HepG2 (cell line): ENCODE measurements around the gene CFAP70. TPM values are rescaled to one million over a fixed set of nuclear protein-coding genes. Genes with fewer than 3 reads are reported as not detected.
A peak's percentile ranks its signal among the peaks of the same experiment; 100 is the strongest.

ENCODE experiments used
- CENPX ChIP-seq: sonication (generic); formaldehyde crosslinking; IDR thresholded peaks from 2 replicates; pipeline ENCODE4 v1.9.0; 2021; ENCODE audit warnings: mild to moderate bottlenecking, missing genetic modification reagents, moderate library complexity
- FOXK2 ChIP-seq: fragments of 450-650 bp; IDR thresholded peaks from 2 replicates; pipeline ENCODE4 v1.6.1; 2016
- GABPA ChIP-seq, 2 experiments: IDR thresholded peaks; 2 replicates each; pipeline ENCODE4 v1.6.1; 2011 to 2016; ENCODE audit warnings: low read depth in 2 of 2, low read length in 1 of 2, missing biosample characterization in 1 of 2, missing genetic modification characterization in 1 of 2
- JDP2 ChIP-seq: sonication (generic); formaldehyde crosslinking; IDR thresholded peaks from 2 replicates; pipeline ENCODE4 v1.8.1; 2022; ENCODE audit warnings: missing genetic modification reagents, borderline replicate concordance
- MTA1 ChIP-seq: sonication (generic); formaldehyde crosslinking; IDR thresholded peaks from 2 replicates; pipeline ENCODE4 v1.4.0; 2020; ENCODE audit warnings: missing genetic modification reagents, mild to moderate bottlenecking, borderline replicate concordance
- NCOA2 ChIP-seq: sonication (generic); formaldehyde crosslinking; IDR thresholded peaks from 2 replicates; pipeline ENCODE4 v1.8.0; 2022; ENCODE audit warnings: inconsistent platforms
- PAWR ChIP-seq: sonication (generic); formaldehyde crosslinking; IDR thresholded peaks from 2 replicates; pipeline ENCODE4 v1.4.0; 2020; ENCODE audit warnings: missing genetic modification reagents, mild to moderate bottlenecking, borderline replicate concordance
- PPARG ChIP-seq: conservative IDR thresholded peaks from 2 replicates; pipeline ENCODE4 v1.6.1; 2016; ENCODE audit warnings: missing biosample characterization, missing genetic modification reagents
- RBM39 ChIP-seq: fragments of 200-400 bp; formaldehyde crosslinking; IDR thresholded peaks from one replicate; pipeline ENCODE4 v1.6.1; 2018; ENCODE audit warnings: antibody characterized with exemption, mild to moderate bottlenecking, low read depth, low read length; ENCODE audit not compliant: poor library complexity, severe bottlenecking
- ZBTB38 ChIP-seq: sonication (generic); formaldehyde crosslinking; IDR thresholded peaks from 2 replicates; pipeline ENCODE4 v1.5.1; 2020; ENCODE audit warnings: mild to moderate bottlenecking, missing genetic modification reagents
- ZNF124 ChIP-seq: sonication (generic); formaldehyde crosslinking; IDR thresholded peaks from 2 replicates; pipeline ENCODE4 v1.4.0; 2020; ENCODE audit warnings: missing genetic modification reagents
- ZNF296 ChIP-seq: sonication (generic); formaldehyde crosslinking; conservative IDR thresholded peaks from 2 replicates; pipeline ENCODE4 v1.5.0; 2020; ENCODE audit warnings: mild to moderate bottlenecking, missing genetic modification reagents
- ZNF337 ChIP-seq: sonication (generic); formaldehyde crosslinking; IDR thresholded peaks from 2 replicates; pipeline ENCODE4 v1.5.1; 2020; ENCODE audit warnings: missing genetic modification reagents, low read depth, mild to moderate bottlenecking, borderline replicate concordance
- ZSCAN20 ChIP-seq: sonication (generic); formaldehyde crosslinking; IDR thresholded peaks from 2 replicates; pipeline ENCODE4 v1.4.0; 2020; ENCODE audit warnings: missing genetic modification reagents, mild to moderate bottlenecking, borderline replicate concordance
- polyA plus RNA-seq, 8 experiments: library from polyadenylated mRNA; depleted of rRNA in 3 of 8; stranded (reverse) in 7 of 8; unstranded in 1 of 8; fragments of >200 nt; fragmentation: Illumina TruSeq in 4 of 8; extraction: Trizol in 4 of 8; gene quantifications; 2 replicates each; pipeline versions ENCODE4 v1.2.1 to v1.2.3, GENCODE V29; 2011 to 2016; ENCODE audit warnings: low read depth in 4 of 8, missing spikeins in 1 of 8, mixed read lengths in 1 of 8; ENCODE audit not compliant: insufficient read depth in 1 of 8
- total RNA-seq, 5 experiments: library from RNA; depleted of rRNA; stranded (reverse); fragments of >200 nt; fragmentation: Illumina TruSeq; extraction: Trizol; gene quantifications; 2 replicates each; pipeline ENCODE4 v1.2.3, GENCODE V29; 2016; ENCODE audit warnings: low read depth in 1 of 5
- TF ChIP-seq, protein P1 (sequence below): sonication (generic); formaldehyde crosslinking; IDR thresholded peaks from 2 replicates; pipeline ENCODE4 v1.5.1; 2020; ENCODE audit warnings: mild to moderate bottlenecking, missing genetic modification reagents, moderate library complexity
- TF ChIP-seq, protein P2 (sequence below): sonication (generic); formaldehyde crosslinking; IDR thresholded peaks from 2 replicates; pipeline ENCODE4 v1.5.1; 2020; ENCODE audit warnings: mild to moderate bottlenecking, moderate library complexity, missing genetic modification reagents
- TF ChIP-seq, protein P3 (sequence below): fragments of 450-650 bp; IDR thresholded peaks from 2 replicates; pipeline ENCODE4 v1.6.1; 2017
- TF ChIP-seq, protein P4 (sequence below): sonication (generic); formaldehyde crosslinking; conservative IDR thresholded peaks from 2 replicates; pipeline ENCODE4 v1.8.1; 2023; ENCODE audit warnings: missing genetic modification reagents
- TF ChIP-seq, protein P5 (sequence below): sonication (generic); formaldehyde crosslinking; IDR thresholded peaks from 2 replicates; pipeline ENCODE4 v1.4.0; 2020; ENCODE audit warnings: missing genetic modification reagents; ENCODE audit errors: not compliant biosample characterization
- TF ChIP-seq, protein P6 (sequence below): sonication (generic); formaldehyde crosslinking; IDR thresholded peaks from 2 replicates; pipeline ENCODE4 v1.8.0; 2022; ENCODE audit warnings: mild to moderate bottlenecking, missing genetic modification reagents, moderate library complexity

The CFAP70 gene
- total and polyA plus RNA-seq, 2 of the 13 experiments (the other 11 are each of a cell fraction or from before 2014, with no cell fraction given), result 0.27 to 0.38 TPM

DNA sequence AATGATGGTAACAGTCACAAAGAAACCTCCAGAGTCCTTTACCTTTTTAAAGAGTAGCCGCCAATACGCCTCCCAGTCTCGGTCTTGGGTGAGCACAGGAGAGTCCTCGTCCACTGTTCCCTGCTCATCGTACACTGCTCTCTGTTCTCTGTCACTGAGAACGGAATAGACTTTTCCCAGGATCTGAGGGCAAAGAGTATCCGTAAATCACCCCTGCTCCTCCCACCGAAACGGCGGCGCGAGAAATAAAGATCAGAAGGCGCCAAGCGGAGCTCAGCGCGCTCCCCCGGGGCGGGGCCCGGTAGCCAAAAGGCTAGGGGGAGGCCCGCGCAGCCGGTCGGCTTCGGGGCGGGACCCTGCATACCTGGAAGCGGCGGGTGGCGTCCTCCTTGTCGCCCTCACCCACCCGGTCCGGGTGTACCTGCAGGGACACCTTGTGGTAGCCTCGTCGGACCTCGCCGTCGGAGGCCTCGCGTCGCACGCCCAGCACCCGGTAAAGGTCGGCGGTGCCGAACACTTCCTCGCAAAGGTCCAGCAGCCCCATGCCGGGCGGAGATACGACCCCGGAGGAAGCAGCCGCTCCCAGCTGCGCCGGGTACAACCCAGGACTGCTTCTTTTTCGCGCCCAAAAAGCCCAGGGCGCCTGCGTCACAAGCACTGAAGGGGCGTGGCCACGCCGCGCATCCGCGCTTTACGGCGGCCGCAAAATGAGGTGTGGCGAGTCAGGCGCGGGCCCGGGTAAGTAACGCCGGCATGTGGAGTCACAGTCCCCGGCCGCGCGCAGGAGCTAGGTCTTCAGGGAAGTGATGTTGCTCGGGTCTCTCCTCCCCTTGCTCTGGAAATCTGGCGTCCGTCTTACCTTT lies 111.8 kb downstream of the CFAP70 start, which contains the start of gene DNAJC9 (continued):
- TF ChIP-seq, protein P1, sequence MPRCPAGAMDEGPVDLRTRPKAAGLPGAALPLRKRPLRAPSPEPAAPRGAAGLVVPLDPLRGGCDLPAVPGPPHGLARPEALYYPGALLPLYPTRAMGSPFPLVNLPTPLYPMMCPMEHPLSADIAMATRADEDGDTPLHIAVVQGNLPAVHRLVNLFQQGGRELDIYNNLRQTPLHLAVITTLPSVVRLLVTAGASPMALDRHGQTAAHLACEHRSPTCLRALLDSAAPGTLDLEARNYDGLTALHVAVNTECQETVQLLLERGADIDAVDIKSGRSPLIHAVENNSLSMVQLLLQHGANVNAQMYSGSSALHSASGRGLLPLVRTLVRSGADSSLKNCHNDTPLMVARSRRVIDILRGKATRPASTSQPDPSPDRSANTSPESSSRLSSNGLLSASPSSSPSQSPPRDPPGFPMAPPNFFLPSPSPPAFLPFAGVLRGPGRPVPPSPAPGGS, result peak; percentile 90; the same call in 1 of the 2 replicates
- TF ChIP-seq PPARG (CRISPR knock-in tag) (0 out of 2 replicates have a peak, but pooled peaks have one; percentile 33), JDP2 (CRISPR knock-in tag) (no peak), PAWR (CRISPR knock-in tag) (no peak), RBM39 (peak; percentile 74), ZNF296 (CRISPR knock-in tag) (peak; percentile 67; the same call in 1 of the 2 replicates), GABPA (IDR thresholded peaks at IDR 0.05; ENCODE audit: low read depth, low read length) (peak; percentile 22; the same call in 1 of the 2 replicates), GABPA (CRISPR knock-in tag; IDR thresholded peaks at IDR 0.05; ENCODE audit: low read depth) (peak; percentile 79), ZNF337 (CRISPR knock-in tag) (0 out of 2 replicates have a peak, but pooled peaks have one; percentile 35), CENPX (CRISPR knock-in tag) (no peak), MTA1 (peak; percentile 82; the same call in 1 of the 2 replicates), FOXK2 (peak; percentile 59; the same call in 1 of the 2 replicates), ZNF124 (CRISPR knock-in tag) (peak; percentile 71; the same call in 1 of the 2 replicates), ZSCAN20 (CRISPR knock-in tag) (peak; percentile 39), ZBTB38 (peak; percentile 84), NCOA2 (CRISPR knock-in tag) (peak; percentile 47; the same call in 1 of the 2 replicates)
- TF ChIP-seq, protein P2, sequence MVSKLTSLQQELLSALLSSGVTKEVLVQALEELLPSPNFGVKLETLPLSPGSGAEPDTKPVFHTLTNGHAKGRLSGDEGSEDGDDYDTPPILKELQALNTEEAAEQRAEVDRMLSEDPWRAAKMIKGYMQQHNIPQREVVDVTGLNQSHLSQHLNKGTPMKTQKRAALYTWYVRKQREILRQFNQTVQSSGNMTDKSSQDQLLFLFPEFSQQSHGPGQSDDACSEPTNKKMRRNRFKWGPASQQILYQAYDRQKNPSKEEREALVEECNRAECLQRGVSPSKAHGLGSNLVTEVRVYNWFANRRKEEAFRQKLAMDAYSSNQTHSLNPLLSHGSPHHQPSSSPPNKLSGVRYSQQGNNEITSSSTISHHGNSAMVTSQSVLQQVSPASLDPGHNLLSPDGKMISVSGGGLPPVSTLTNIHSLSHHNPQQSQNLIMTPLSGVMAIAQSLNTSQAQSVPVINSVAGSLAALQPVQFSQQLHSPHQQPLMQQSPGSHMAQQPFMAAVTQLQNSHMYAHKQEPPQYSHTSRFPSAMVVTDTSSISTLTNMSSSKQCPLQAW (CRISPR knock-in tag), result peak; percentile 91
- TF ChIP-seq, protein P3, sequence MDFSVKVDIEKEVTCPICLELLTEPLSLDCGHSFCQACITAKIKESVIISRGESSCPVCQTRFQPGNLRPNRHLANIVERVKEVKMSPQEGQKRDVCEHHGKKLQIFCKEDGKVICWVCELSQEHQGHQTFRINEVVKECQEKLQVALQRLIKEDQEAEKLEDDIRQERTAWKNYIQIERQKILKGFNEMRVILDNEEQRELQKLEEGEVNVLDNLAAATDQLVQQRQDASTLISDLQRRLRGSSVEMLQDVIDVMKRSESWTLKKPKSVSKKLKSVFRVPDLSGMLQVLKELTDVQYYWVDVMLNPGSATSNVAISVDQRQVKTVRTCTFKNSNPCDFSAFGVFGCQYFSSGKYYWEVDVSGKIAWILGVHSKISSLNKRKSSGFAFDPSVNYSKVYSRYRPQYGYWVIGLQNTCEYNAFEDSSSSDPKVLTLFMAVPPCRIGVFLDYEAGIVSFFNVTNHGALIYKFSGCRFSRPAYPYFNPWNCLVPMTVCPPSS, result no peak
- TF ChIP-seq, protein P4, sequence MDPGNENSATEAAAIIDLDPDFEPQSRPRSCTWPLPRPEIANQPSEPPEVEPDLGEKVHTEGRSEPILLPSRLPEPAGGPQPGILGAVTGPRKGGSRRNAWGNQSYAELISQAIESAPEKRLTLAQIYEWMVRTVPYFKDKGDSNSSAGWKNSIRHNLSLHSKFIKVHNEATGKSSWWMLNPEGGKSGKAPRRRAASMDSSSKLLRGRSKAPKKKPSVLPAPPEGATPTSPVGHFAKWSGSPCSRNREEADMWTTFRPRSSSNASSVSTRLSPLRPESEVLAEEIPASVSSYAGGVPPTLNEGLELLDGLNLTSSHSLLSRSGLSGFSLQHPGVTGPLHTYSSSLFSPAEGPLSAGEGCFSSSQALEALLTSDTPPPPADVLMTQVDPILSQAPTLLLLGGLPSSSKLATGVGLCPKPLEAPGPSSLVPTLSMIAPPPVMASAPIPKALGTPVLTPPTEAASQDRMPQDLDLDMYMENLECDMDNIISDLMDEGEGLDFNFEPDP (CRISPR knock-in tag), result no peak
- TF ChIP-seq, protein P5, sequence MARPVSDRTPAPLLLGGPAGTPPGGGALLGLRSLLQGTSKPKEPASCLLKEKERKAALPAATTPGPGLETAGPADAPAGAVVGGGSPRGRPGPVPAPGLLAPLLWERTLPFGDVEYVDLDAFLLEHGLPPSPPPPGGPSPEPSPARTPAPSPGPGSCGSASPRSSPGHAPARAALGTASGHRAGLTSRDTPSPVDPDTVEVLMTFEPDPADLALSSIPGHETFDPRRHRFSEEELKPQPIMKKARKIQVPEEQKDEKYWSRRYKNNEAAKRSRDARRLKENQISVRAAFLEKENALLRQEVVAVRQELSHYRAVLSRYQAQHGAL (CRISPR knock-in tag), result no peak
- TF ChIP-seq, protein P6, sequence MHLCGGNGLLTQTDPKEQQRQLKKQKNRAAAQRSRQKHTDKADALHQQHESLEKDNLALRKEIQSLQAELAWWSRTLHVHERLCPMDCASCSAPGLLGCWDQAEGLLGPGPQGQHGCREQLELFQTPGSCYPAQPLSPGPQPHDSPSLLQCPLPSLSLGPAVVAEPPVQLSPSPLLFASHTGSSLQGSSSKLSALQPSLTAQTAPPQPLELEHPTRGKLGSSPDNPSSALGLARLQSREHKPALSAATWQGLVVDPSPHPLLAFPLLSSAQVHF (CRISPR knock-in tag), result peak; percentile 67; the same call in 1 of the 2 replicates
